Stimulated activated CD8-positive, alpha-beta memory T cell treated with anti-CD3 and anti-CD28 coated beads, Interleukin-4, amount 100 ng/mL, for 4 hours (primary cell): ENCODE data around the gene ACSF3.

ENCODE experiments used
- DNase-seq, 2 donors: peaks; one replicate each; pipeline ENCODE4 v3.0.0-alpha.2; 2020; ENCODE audit warnings: low read depth in 2 of 2, low spot score in 1 of 2

Gene ACSF3

GRCh38 chr16:89093602-89094251, at the start of gene ACSF3:
ACSF3 (plus strand) TSS chr16:89093852; CDS start chr16:89100682, 6,830 bp downstream.
- peak; percentile 28 to 42 for DNase-seq

- no peak for DNase-seq
These were observed 49.1 kb upstream of the ACSF3 start for GRCh38 chr16:89044418-89045180.

DNA sequence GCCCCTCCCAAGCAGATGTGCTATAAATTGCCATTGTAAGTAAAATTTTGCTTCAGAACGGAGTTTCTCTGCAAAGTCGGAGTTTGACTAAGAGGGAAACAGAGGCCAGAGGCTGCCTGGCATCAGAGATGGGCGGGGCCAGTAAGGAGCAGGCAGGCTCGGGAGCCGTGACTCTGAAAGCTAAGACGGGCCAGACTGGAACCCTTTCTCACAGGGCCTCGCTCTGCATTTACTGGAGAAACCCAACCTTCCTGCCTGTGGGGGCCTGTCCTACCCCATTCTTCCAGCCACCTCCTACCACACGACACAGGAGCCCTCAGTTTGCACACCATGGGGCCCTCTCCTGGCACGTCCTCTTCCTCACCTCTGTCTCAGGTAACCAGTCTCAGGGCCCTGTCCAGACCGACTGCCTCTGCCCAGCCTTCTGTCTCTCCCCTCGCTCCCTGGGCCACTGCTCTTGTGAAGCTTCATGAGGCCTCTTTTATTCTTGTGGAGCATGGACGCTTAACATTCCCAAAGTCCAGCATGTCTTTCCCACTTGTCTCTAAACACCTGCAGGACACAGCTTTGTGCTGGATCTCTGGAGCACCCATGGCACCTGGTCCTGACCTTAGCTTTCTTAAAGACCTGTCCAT, 48.4 kb upstream of the ACSF3 start:
- DNase-seq: no peak

DNA sequence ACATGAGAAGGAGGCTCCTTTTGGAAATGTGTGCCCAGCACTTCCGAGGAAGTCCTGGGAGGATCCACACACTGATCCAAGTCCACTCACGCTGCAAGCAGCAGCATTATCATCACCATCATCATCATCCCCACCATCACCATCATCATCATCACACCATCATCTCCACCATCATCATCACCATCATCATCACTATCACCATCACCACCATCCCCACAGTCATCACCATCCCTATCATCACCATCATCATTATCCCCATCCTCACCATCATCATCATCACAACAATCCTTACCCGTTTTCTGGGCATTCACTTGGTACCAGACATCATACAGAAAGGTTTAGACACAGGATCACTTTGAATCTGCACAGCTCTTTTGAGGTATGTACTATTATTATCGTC, 47.8 kb upstream of the ACSF3 start:
- DNase-seq: no peak

GRCh38 chr16:89046491-89046890, 47.2 kb upstream of the ACSF3 start:
- no peak for DNase-seq

DNA sequence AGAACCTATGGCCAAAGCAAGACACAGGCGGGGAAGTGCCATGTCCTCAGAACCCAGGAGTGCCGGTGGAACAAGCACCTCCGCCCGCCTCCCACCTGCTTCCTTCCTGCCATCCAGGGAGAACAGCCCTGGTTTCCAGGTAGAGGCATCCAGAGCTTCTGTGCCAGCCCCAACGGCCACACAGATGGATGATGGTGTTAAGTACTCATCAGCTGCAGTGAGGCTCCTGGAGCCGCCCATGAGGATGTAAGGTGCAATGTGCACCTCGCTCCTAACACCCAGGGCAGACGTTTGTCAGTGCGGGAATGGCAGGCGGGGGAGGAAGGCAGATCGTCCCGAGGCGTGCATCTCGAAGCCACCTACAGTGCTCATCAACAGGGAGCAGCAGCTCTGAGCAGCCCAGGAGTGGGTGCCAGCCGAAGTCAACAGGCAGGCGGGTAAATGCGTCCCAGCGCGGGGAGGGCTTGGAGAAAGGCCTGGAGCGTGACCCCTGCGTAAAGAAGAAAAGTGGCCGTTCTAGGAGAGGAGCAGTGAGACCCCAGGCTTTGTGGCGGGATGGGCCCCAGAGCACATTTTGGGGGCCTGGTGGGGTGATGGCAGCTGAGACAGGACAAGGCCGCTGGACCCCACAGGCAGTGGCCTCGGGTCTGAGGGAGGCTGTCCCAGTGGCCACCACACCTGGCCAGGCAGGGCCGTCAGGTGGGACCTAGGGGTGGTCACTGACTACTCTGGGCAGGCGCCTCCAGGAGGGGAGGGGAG, 46.1 kb upstream of the ACSF3 start:
- DNase-seq: no peak

GRCh38 chr16:89048090-89048725, 45.4 kb upstream of the ACSF3 start:
- DNase-seq: no peak

GRCh38 chr16:89048871-89049422, 44.7 kb upstream of the ACSF3 start:
- DNase-seq: no peak

- DNase-seq: no peak
These were observed 44.1 kb upstream of the ACSF3 start for GRCh38 chr16:89049484-89050118.

GRCh38 chr16:89050119-89050867, 43.4 kb upstream of the ACSF3 start:
- no peak for DNase-seq

- DNase-seq: no peak
These were observed 42.8 kb upstream of the ACSF3 start for GRCh38 chr16:89050868-89051311.

DNA sequence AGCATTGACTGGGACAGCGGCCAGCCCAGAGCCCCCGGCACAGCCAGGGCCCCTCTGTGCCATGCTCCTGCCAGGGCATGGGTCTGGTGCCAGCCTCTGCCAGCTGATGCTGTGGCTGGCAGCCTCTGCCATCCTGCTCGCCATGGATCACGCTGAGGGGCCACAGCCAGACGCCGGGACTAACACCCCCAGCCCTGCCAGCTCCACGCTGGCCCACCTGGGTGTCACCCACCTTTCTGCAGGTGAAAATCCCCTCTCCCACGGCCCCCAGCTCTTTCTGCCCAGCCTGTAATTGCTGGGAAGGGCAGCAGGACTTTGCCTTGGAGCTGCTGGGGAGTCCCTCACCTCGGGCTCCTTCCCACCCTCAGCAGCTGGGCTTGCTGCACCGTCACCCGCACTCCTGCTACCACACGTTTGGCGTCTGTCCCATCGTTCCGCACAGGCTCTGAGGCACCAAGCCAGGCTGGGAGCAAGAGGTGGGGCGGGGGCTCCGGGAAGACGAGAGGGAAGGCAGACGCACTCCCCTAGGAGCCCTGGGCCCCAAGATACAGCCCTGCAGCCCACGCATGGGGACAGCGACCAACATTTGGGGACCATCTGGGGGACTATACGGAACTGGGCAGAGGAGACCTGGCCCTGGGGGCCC, 42.0 kb upstream of the ACSF3 start:
- DNase-seq: no peak

DNA sequence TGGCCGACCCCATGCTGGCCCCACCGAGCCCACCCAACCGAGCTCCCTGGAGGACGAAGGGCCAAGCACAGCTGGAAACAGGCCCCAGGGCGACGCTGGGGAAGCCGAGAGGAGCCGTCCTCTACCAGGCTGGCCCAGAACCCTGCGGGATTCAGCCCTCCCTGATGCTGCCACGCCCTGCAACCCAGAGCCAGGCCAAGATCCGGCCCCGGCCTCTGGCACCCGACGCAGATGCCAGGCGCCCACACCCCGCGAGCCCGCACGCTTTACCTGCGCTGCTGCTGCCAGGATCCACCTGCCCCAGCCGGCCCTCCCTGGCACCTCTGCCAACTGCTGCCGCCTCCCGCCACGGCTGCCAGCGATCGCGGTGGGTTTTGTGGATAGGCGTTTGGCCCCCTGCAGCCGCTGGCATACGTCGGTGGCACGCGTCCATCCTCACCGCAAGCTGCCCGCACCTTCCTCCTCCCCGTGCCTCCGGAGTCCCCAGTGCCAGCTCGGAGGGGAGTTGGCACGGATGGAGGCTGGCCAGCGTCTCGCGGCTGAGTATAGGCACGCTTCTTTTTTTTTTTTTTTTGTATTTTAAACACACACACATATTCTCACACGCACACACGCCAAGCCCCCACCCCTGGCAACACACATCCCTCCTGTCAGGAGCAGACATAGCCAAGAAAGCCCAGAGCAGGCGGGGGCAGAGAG, 41.3 kb upstream of the ACSF3 start:
- no peak for DNase-seq

- no peak for DNase-seq
These were observed 40.5 kb upstream of the ACSF3 start for GRCh38 chr16:89052890-89053724.

GRCh38 chr16:89053725-89054029, 40.0 kb upstream of the ACSF3 start:
- DNase-seq: no peak

- no peak for DNase-seq
These were observed 39.4 kb upstream of the ACSF3 start for GRCh38 chr16:89054261-89054661.

DNA sequence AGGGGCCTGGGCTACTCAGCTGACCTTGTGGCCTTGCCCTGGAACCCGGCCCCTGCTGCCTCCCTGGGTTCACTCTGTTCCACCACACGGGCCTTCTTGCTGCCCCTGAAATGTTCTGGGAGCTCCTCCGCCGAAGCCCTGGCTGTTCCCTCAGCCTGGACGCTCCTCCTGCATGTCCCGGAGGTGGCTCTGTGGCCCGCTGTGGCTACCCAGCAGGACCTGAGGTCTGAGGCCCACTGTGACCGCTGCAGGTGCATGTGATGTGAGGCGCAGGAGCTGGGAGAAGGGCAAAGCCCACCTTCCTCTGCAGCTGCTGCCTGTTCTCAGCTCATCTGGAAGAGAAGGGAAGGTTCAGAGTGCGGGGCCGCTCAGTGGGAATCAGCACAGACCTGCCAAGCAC, 38.9 kb upstream of the ACSF3 start:
- no peak for DNase-seq

- DNase-seq: no peak
These were observed 38.3 kb upstream of the ACSF3 start for GRCh38 chr16:89055313-89055712.
